Duodenal mucosa (tissue), 2 donors: Measurements from ENCODE around the gene RBPJ.

Experiments
- H3K27ac ChIP-seq: one replicate; pipeline ENCODE4 v1.7.0; 2013; ENCODE audit warnings: low read depth, low read length
- H3K27me3 ChIP-seq, 2 donors: one replicate each; pipeline ENCODE4 v1.7.0; 2013; ENCODE audit warnings: low read length in 2 of 2, control low read depth in 1 of 2; ENCODE audit not compliant: insufficient read depth in 2 of 2, control insufficient read depth in 1 of 2
- H3K36me3 ChIP-seq, 2 donors: one replicate each; pipeline ENCODE4 v1.7.0; 2013; ENCODE audit warnings: low read length in 2 of 2, control low read depth in 1 of 2; ENCODE audit not compliant: insufficient read depth in 2 of 2, control insufficient read depth in 1 of 2
- H3K4me1 ChIP-seq, 2 donors: one replicate each; pipeline ENCODE4 v1.7.0; 2013; ENCODE audit warnings: low read length in 2 of 2, control low read depth in 1 of 2; ENCODE audit not compliant: insufficient read depth in 2 of 2, control insufficient read depth in 1 of 2
- H3K4me3 ChIP-seq, 2 donors: one replicate each; pipeline ENCODE4 v1.7.0; 2013; ENCODE audit warnings: low read length in 2 of 2, low read depth in 1 of 2
- H3K9ac ChIP-seq, 2 donors: one replicate each; pipeline ENCODE4 v1.7.0; 2013; ENCODE audit warnings: low read length in 2 of 2, low read depth in 1 of 2
- H3K9me3 ChIP-seq, 2 donors: one replicate each; pipeline ENCODE4 v1.7.0; 2013; ENCODE audit warnings: low read length in 2 of 2, control low read depth in 1 of 2; ENCODE audit not compliant: control insufficient read depth in 1 of 2

Gene RBPJ

DNA sequence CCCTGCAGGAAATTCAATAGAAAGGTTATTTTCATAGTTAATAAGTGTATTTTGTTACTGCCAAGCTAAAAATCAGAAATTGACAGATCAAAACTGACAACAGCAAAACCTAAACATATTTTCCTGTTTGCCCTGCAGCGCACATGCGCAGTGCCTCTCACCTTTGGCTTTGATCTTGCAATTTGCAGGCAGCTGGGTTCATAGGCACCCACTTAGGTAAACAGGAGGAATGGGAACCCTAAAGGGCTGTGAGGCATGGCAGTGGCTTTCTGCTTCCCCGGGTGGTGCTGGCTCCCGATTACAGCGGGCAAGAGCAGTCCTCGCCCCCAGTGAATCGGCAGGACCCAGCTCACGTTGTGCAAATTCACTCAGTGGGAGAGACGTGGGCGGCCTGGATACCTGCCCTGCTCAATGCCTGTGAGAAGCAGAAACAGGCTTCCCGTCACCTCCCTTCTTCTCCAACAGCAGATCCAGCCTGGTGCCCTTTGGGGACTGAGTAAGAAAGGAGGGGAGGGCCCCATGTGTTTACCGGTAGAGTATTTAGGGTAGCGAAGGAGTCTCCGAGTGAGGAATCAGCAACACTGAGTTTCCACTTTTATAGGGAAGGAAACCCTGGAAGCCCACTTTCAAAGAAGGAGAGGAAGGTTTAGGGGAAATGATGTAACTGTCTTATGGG lies 143.7 kb downstream of the RBPJ start:
- Histone ChIP-seq H3K9me3 (no peaks in the 10 kb centered on the region), H3K4me1 (no peaks in the 10 kb centered on the region), H3K9ac (no peak overlapping the region), H3K36me3 (no peaks in the 10 kb centered on the region), H3K27me3 (no peaks in the 10 kb centered on the region), H3K4me3 (no peak overlapping the region), H3K27ac (no peak overlapping the region)

DNA sequence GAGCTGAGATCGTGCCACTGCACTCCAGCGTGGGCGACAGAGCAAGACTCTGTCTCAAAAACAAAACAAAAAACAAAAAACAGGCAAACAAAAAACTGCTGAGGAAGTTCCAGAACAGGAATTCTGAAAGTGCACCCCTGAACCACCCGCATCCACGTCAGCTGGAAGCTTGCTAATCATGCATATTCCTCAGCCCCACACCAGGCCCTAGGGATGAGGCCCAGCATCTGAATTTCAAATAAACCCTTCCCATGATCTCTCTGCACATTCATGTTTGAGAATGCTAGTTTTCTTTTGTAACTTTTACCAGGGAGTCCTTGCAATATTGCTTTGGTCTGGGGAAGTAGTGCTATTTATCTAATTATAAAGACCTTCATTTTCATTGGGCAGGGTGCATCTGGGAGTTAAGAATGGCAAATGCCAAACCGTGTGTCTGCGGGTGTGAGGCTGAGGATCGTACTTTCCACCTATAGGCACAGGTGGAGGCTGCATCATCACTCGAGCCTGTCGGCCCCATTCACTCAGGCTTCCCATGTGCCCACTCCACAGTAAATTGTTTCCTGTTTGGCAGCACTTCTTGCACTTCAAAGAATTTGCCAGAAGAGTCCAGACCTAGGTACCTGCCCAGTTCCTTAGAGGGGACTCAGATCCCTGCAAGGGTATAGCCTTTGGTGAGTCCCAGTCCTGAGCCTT lies 145.9 kb downstream of the RBPJ start:
- Histone ChIP-seq H3K4me1 (no peaks in the 10 kb centered on the region), H3K27ac (no peak overlapping the region), H3K9ac (no peak overlapping the region), H3K36me3 (no peaks in the 10 kb centered on the region), H3K27me3 (no peaks in the 10 kb centered on the region), H3K4me3 (no peak overlapping the region), H3K9me3 (no peaks in the 10 kb centered on the region)

DNA sequence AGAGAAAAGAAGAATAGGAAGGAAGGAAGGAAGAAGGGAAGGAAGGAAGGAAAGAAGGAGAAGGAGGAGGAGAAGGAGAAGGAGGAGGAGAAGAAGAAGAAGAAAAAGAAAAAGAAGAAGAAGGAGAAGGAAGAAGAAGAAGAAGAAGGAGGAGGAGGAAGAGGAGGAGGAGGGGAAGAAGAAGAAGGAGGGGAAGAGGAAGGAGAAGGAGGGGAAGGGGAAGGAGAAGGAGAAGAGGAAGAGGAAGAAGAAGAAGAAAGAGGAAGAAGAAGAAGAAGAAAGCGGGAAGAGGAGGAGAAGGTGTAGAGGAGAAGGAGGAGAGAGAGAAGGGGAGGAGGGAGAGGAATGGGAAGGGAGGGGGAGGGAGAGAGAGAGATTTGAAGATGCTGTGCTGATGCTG lies 146.9 kb downstream of the RBPJ start:
- Histone ChIP-seq H3K4me3 (no peak overlapping the region), H3K27me3 (peaks cover 0 to 3% of the 10 kb centered on the region in 2 donors), H3K4me1 (no peaks in the 10 kb centered on the region), H3K9ac (no peak overlapping the region), H3K9me3 (no peaks in the 10 kb centered on the region), H3K36me3 (no peaks in the 10 kb centered on the region), H3K27ac (no peak overlapping the region)

DNA sequence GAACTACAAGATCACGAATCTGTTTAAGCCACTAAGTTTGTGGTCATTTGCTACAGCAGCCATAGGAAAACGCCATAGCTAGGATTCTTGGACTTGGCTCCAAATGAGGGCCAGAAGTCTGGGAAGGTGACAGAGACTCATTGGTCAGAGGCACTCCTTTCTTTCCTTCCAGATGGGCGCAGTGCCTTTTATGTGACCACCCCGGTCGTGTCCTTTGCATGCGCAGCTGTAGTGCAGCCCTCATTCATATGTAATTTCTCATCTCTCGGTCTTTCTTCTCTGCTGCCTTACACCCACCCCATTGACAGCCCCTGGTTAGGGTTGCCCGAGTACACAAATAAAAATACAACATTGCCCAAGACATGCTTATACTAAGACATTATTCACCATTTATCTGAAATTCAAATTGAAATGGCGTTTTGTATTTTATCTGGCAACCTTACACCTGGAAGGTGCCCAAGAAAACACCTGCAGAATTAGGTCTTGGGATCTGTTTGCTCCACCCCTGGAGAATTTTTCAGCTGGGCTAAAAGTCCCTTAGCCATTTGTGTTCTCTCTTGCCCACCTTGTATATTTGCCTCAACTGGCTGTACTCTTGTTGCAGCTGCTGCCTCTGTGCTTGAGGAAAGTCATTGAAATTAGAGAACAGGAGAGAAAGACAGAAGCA lies 147.6 kb downstream of the RBPJ start:
- Histone ChIP-seq H3K4me1 (no peaks in the 10 kb centered on the region), H3K27ac (no peak overlapping the region), H3K9me3 (no peaks in the 10 kb centered on the region), H3K4me3 (no peak overlapping the region), H3K27me3 (peaks cover 0 to 3% of the 10 kb centered on the region in 2 donors), H3K36me3 (no peaks in the 10 kb centered on the region), H3K9ac (no peak overlapping the region)

DNA sequence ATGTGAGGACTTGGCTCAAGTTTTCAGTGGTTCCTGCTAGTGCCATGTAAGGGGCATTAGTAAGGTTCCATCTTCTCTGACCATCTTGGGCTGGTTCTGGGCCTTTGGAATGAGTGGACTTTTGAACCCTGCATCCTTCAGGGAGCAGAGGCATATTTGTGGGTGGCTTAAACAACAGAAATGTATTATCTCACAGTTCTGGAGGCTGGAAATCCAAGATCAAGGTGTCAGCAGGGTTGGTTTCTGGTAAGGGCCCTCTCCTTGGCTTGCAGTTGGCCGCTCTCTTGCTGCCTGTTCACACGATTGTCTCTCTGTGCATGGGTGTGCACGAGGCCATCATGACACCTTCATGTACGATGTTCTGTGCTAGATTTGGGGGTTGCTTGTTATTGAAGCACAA lies 148.2 kb downstream of the RBPJ start:
- Histone ChIP-seq H3K9ac (no peak overlapping the region), H3K27ac (no peak overlapping the region), H3K4me3 (no peak overlapping the region), H3K27me3 (peaks cover 0 to 3% of the 10 kb centered on the region in 2 donors), H3K4me1 (no peaks in the 10 kb centered on the region), H3K36me3 (no peaks in the 10 kb centered on the region), H3K9me3 (no peaks in the 10 kb centered on the region)

DNA sequence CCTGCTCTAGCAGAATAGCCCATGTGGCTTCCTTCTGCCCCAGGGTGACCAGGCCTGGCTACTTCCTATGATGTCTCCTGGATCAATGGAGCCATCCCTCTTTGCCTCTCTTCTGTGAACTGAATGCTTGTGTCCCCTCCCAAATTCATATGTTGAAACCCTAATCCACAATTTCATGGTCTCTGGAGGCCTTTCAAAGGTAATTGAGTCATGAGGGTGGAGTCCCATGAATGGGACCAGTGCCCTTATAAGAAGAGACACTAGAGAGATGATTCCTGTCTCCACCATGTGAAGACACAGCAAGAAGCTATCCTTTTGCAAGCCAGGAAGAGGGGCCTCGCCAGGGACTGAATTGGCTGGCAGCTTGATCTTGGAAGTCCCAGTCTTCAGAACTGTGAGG lies 151.1 kb downstream of the RBPJ start:
- no peak overlapping the region for H3K4me3 ChIP-seq

DNA sequence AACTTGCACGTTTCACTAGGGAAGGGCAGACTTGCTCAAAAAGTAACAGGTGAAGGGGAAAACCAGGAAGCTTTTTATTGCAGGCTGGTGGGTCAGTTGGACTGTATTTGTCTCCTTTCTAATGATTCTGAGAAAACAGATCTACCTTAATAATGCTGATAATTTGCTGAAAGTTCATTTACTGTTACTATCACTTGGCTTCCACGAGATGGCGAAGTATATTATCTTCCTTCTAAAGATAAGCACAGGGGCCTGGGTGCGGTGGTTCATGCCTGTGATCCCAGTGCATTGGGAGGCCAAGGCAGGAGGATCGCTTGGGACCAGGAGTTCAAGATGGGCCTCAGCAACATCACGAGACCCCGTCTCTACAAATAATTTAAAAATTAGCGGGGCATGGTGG lies 153.1 kb downstream of the RBPJ start:
- H3K9ac ChIP-seq, result no peak overlapping the region
- H3K27ac ChIP-seq, result no peak overlapping the region
- H3K4me3 ChIP-seq, result no peak overlapping the region
- peaks cover 0 to 3% of the 10 kb centered on the region in 2 donors for H3K27me3 ChIP-seq
- no peaks in the 10 kb centered on the region for H3K9me3 ChIP-seq
- H3K36me3 ChIP-seq, result no peaks in the 10 kb centered on the region
- no peaks in the 10 kb centered on the region for H3K4me1 ChIP-seq

More for the DNA sequence above, 151.1 kb downstream of the RBPJ start:
- peaks cover 0 to 3% of the 10 kb centered on the region in 2 donors for H3K27me3 ChIP-seq
- H3K27ac ChIP-seq, result no peak overlapping the region
- H3K9ac ChIP-seq, result no peak overlapping the region
- no peaks in the 10 kb centered on the region for H3K36me3 ChIP-seq
- no peaks in the 10 kb centered on the region for H3K4me1 ChIP-seq
- no peaks in the 10 kb centered on the region for H3K9me3 ChIP-seq

DNA sequence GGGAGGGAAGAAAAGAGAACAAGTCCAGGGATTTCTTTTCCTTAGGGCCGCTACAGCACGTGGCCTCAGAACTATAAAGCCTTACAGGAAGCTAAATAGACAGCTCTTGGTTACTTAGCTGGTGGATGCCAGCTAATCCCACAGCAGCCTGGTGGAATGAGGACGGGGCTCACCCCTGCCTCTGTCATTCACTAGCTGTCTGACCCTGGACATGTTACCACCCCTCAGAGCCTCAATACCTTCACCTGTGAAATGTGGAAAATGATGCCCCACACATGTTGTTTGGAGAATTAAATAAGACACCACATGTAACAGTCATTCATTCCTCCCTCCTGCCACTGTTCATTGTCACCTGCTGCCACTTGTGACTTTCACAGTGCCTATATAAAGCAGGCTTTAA lies 153.7 kb downstream of the RBPJ start:
- no peak overlapping the region for H3K27ac ChIP-seq
- no peaks in the 10 kb centered on the region for H3K9me3 ChIP-seq
- no peak overlapping the region for H3K4me3 ChIP-seq
- H3K36me3 ChIP-seq, result no peaks in the 10 kb centered on the region
- H3K27me3 ChIP-seq, result peaks cover 0 to 3% of the 10 kb centered on the region in 2 donors
- no peaks in the 10 kb centered on the region for H3K4me1 ChIP-seq
- no peak overlapping the region for H3K9ac ChIP-seq

DNA sequence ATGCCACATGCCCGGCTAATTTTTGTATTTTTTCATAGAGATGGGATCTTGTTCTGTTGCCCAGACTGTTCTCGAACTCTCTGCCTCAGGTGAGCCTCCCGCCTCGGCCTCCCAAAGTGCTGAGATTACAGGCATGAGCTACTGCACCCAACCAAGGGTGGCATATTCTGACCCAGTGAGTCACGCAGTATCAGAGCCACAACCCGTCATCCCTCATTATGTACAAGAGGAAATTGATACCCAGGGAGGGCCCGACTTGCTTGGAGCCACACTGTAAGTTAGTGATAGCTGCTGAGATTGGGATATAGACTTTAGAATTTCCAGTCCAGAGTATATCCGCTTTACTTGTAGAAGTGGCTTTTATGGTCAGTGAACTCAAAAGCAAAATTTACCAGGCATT lies 154.9 kb downstream of the RBPJ start:
- Histone ChIP-seq H3K4me3 (no peak overlapping the region), H3K27ac (no peak overlapping the region), H3K9me3 (no peaks in the 10 kb centered on the region), H3K4me1 (no peaks in the 10 kb centered on the region), H3K36me3 (no peaks in the 10 kb centered on the region), H3K9ac (no peak overlapping the region), H3K27me3 (peaks cover 0 to 3% of the 10 kb centered on the region in 2 donors)

DNA sequence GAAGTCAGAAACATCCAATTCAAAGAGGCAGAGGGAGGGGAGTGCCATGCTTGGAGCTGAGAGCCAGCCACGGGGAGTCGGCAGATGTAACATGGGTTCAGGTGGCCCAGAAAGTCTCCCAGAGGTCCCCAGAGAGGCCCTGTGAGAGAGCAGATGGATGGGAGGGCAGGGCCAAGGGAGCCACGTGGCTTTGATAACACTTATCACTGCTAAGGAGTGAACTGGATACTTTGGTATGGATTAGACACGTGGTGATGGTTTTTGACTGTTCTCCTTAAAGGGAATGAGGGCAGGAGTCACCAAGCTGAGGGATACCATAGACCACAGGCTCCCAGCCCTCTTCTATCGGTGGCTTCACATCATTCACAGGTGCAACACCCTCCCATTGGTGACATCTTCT lies 155.7 kb downstream of the RBPJ start:
- Histone ChIP-seq H3K4me1 (no peaks in the 10 kb centered on the region), H3K27ac (no peak overlapping the region), H3K27me3 (peaks cover 3% of the 10 kb centered on the region in 2 donors), H3K9ac (no peak overlapping the region), H3K36me3 (no peaks in the 10 kb centered on the region), H3K9me3 (no peaks in the 10 kb centered on the region), H3K4me3 (no peak overlapping the region)
